Upper lobe of left lung (tissue), 6 donors: Measurements from ENCODE around the gene NKAIN2. TPM values are rescaled to one million over a fixed set of nuclear protein-coding genes. Genes with fewer than 3 reads are reported as not detected.

Experiments
- ATAC-seq, 2 donors: fragments of 200-7000 bp; cut with Tn5 transposase; one replicate each; pipeline ENCODE4 v1.9.1; 2022; ENCODE audit warnings: mild to moderate bottlenecking in 2 of 2, moderate library complexity in 2 of 2; ENCODE audit not compliant: low FRiP score in 2 of 2
- DNase-seq, 2 donors: peaks; one replicate each; pipeline ENCODE4 v3.0.0-alpha.2; 2019 to 2020
- H3K27ac ChIP-seq, 4 donors: fragments of 200-600 bp; sonication (generic); one replicate each; pipeline ENCODE4 v1.5.1; 2016 to 2019
- H3K27me3 ChIP-seq, 4 donors: fragments of 200-600 bp; sonication (generic); one replicate each; pipeline ENCODE4 v1.5.1; 2017 to 2019
- H3K36me3 ChIP-seq, 4 donors: fragments of 200-600 bp; sonication (generic); one replicate each; pipeline ENCODE4 v1.5.1; 2016 to 2019
- H3K4me1 ChIP-seq, 4 donors: fragments of 200-600 bp; sonication (generic); one replicate each; pipeline ENCODE4 v1.5.1; 2018 to 2019
- H3K4me3 ChIP-seq, 4 donors: fragments of 200-600 bp; sonication (generic); one replicate each; pipeline ENCODE4 v1.5.1; 2017 to 2019; ENCODE audit warnings: mild to moderate bottlenecking in 2 of 4, moderate library complexity in 1 of 4
- H3K9me3 ChIP-seq, 4 donors: fragments of 200-600 bp; sonication (generic); one replicate each; pipeline ENCODE4 v1.5.1; 2018 to 2019
- CTCF ChIP-seq, 6 experiments: fragments of 450-650 bp in 4 of 6; fragments of 200-600 bp in 2 of 6; sonication (generic) in 2 of 6; IDR thresholded peaks; one replicate each; pipeline ENCODE4 v1.5.1; 2016 to 2019; ENCODE audit warnings: antibody characterized with exemption in 6 of 6
- EP300 ChIP-seq, 4 donors: sonication (generic); formaldehyde crosslinking; IDR thresholded peaks; one replicate each; pipeline ENCODE4 v1.5.1; 2017; ENCODE audit warnings: antibody characterized with exemption in 4 of 4, control low read depth in 2 of 4
- POLR2A ChIP-seq, 4 donors: fragments of 450-650 bp; IDR thresholded peaks; one replicate each; pipeline ENCODE4 v1.5.1; 2016 to 2017; ENCODE audit warnings: antibody characterized with exemption in 4 of 4, mild to moderate bottlenecking in 2 of 4
- POLR2AphosphoS5 ChIP-seq, 2 donors: sonication (generic); formaldehyde crosslinking; IDR thresholded peaks; one replicate each; pipeline ENCODE4 v1.5.1; 2017; ENCODE audit warnings: antibody characterized with exemption in 2 of 2
- WGBS, 2 donors: methylation state at CpG; one replicate each; pipeline ENCODE4 v1.1.5; 2017 to 2018; 5-methylcytosine and 5-hydroxymethylcytosine counted together
- total RNA-seq, 6 donors: library from RNA; depleted of rRNA in 4 of 6; stranded (reverse); fragments of >200 nt in 4 of 6; gene quantifications; one replicate each; pipeline versions ENCODE4 v1.1.0 to v1.2.1, GENCODE V29; 2016 to 2021
- donor health status: DM: no; HTN: no; CAD: no; lungs with moderate emphysema.
- donor health status: DM: no; HTN: yes; CAD: no; lungs with severe emphysema.

The NKAIN2 gene
- total RNA-seq, 6 donors from 2014 or later, result 0.13 to 0.20 TPM; not detected in 4

- no peak for DNase-seq
- Histone ChIP-seq H3K27ac (no peak overlapping the region), H3K27me3 (no peaks in the 10 kb centered on the region), H3K36me3 (no peaks in the 10 kb centered on the region), H3K9me3 (no peaks in the 10 kb centered on the region), H3K4me3 (no peak overlapping the region), H3K4me1 (no peaks in the 10 kb centered on the region)
- no peak for ATAC-seq
- 69 to 76% methylated on average over 2 of the region's 2 CpGs for WGBS, 2 donors
- no peak for TF ChIP-seq POLR2A (IDR thresholded peaks at IDR 0.05)
- no peak for TF ChIP-seq EP300 (IDR thresholded peaks at IDR 0.05)
- no peak for TF ChIP-seq CTCF (IDR thresholded peaks at IDR 0.05)
- TF ChIP-seq POLR2AphosphoS5 (IDR thresholded peaks at IDR 0.05), result no peak
Measured at GRCh38 chr6:124203101-124203811, 399.6 kb downstream of the NKAIN2 start.

- TF ChIP-seq CTCF (IDR thresholded peaks at IDR 0.05) (no peak), POLR2AphosphoS5 (IDR thresholded peaks at IDR 0.05) (no peak), POLR2A (IDR thresholded peaks at IDR 0.05) (no peak), EP300 (IDR thresholded peaks at IDR 0.05) (no peak)
- H3K9me3 ChIP-seq, result no peaks in the 10 kb centered on the region
- H3K27me3 ChIP-seq, result no peaks in the 10 kb centered on the region
- no peak for ATAC-seq
- DNase-seq, result no peak
- H3K36me3 ChIP-seq, result no peaks in the 10 kb centered on the region
- H3K4me1 ChIP-seq, result no peaks in the 10 kb centered on the region
- 44 to 46% methylated on average over 2 of the region's 2 CpGs for WGBS, 2 donors
- no peak overlapping the region for H3K4me3 ChIP-seq
- no peak overlapping the region for H3K27ac ChIP-seq
Measured at GRCh38 chr6:124203812-124204167, 400.1 kb downstream of the NKAIN2 start.

- no peak for TF ChIP-seq POLR2A (IDR thresholded peaks at IDR 0.05)
- TF ChIP-seq CTCF (IDR thresholded peaks at IDR 0.05), result no peak
- TF ChIP-seq EP300 (IDR thresholded peaks at IDR 0.05), result no peak
- TF ChIP-seq POLR2AphosphoS5 (IDR thresholded peaks at IDR 0.05), result no peak
- Histone ChIP-seq H3K4me3 (no peak overlapping the region), H3K36me3 (no peaks in the 10 kb centered on the region), H3K27ac (no peak overlapping the region), H3K4me1 (no peaks in the 10 kb centered on the region), H3K27me3 (no peaks in the 10 kb centered on the region), H3K9me3 (no peaks in the 10 kb centered on the region)
- ATAC-seq (no peak), DNase-seq (no peak)
- 33 to 45% methylated on average over 2 of the region's 2 CpGs for WGBS, 2 donors
Measured at GRCh38 chr6:124205921-124206320, 402.3 kb downstream of the NKAIN2 start.

GRCh38 chr6:124223611-124224345 lies 420.1 kb downstream of the NKAIN2 start:
- TF ChIP-seq POLR2A (IDR thresholded peaks at IDR 0.05), result no peak
- TF ChIP-seq POLR2AphosphoS5 (IDR thresholded peaks at IDR 0.05), result no peak
- TF ChIP-seq EP300 (IDR thresholded peaks at IDR 0.05), result no peak
- TF ChIP-seq CTCF (IDR thresholded peaks at IDR 0.05), result no peak
- no peak for ATAC-seq
- H3K27ac ChIP-seq, result no peak overlapping the region
- no peaks in the 10 kb centered on the region for H3K27me3 ChIP-seq
- no peaks in the 10 kb centered on the region for H3K4me1 ChIP-seq
- no peak for DNase-seq
- no peak overlapping the region for H3K4me3 ChIP-seq
- H3K36me3 ChIP-seq, result no peaks in the 10 kb centered on the region
- H3K9me3 ChIP-seq, result peaks cover 0 to 4% (median 0%) of the 10 kb centered on the region in 4 donors
- 65 to 91% methylated on average over 3 of the region's 3 CpGs for WGBS, 2 donors
